GM19455 (cell line): ENCODE data around the gene RELL1.

Experiments used
- ATAC-seq: cut with Tn5 transposase; IDR thresholded peaks from one replicate; pipeline ENCODE4 v1.9.1; 2021; ENCODE audit not compliant: unreplicated experiment

RELL1 gene

GRCh38 chr4:37641886-37642849 is 44.0 kb downstream of the RELL1 start:
- ATAC-seq, result no peak

GRCh38 chr4:37641352-37641751 is 44.8 kb downstream of the RELL1 start:
- ATAC-seq, result no peak

GRCh38 chr4:37639551-37640285 is 46.5 kb downstream of the RELL1 start:
- ATAC-seq, result no peak

- no peak for ATAC-seq
Observed at GRCh38 chr4:37635155-37635554, 51.0 kb downstream of the RELL1 start.

GRCh38 chr4:37634180-37634579 is 52.0 kb downstream of the RELL1 start:
- no peak for ATAC-seq

- ATAC-seq, result no peak
Observed at GRCh38 chr4:37632836-37633235, 53.3 kb downstream of the RELL1 start.

- no peak for ATAC-seq
Observed at GRCh38 chr4:37631551-37631950, 54.6 kb downstream of the RELL1 start.

- ATAC-seq, result no peak
Observed at GRCh38 chr4:37629713-37630112, 56.5 kb downstream of the RELL1 start.

- ATAC-seq, result no peak
Observed at GRCh38 chr4:37628977-37629609, 57.1 kb downstream of the RELL1 start.

- ATAC-seq, result no peak
Observed at GRCh38 chr4:37627263-37627662, 58.9 kb downstream of the RELL1 start.

GRCh38 chr4:37625499-37625898 is 60.7 kb downstream of the RELL1 start:
- ATAC-seq, result no peak

- ATAC-seq, result no peak
Observed at GRCh38 chr4:37623940-37624339, 62.2 kb downstream of the RELL1 start.

- ATAC-seq, result no peak
Observed at GRCh38 chr4:37623125-37623524, 63.1 kb downstream of the RELL1 start.

- ATAC-seq, result no peak
Observed at GRCh38 chr4:37620176-37620575, 66.0 kb downstream of the RELL1 start.

- no peak for ATAC-seq
Observed at GRCh38 chr4:37615720-37616063, 70.5 kb downstream of the RELL1 start.

- ATAC-seq, result no peak
Observed at GRCh38 chr4:37615059-37615719, 71.0 kb downstream of the RELL1 start.

GRCh38 chr4:37612811-37613210 is 73.4 kb downstream of the RELL1 start:
- ATAC-seq, result no peak

- no peak for ATAC-seq
Observed at GRCh38 chr4:37609626-37610025, 76.5 kb downstream of the RELL1 start.

- ATAC-seq, result no peak
Observed at GRCh38 chr4:37607018-37607417, 79.2 kb downstream of the RELL1 start.

GRCh38 chr4:37605843-37606565 is 80.2 kb downstream of the RELL1 start:
- no peak for ATAC-seq

- ATAC-seq, result no peak
Observed at GRCh38 chr4:37604461-37604860, 81.7 kb downstream of the RELL1 start.
